Measurements from ENCODE around the gene RNU1-1.
"Not testable (repeated sequence)": the region's sequence is repeated elsewhere in the genome, so short reads cannot be mapped to it uniquely, and the experiment has no call there.

The RNU1-1 gene

DNA sequence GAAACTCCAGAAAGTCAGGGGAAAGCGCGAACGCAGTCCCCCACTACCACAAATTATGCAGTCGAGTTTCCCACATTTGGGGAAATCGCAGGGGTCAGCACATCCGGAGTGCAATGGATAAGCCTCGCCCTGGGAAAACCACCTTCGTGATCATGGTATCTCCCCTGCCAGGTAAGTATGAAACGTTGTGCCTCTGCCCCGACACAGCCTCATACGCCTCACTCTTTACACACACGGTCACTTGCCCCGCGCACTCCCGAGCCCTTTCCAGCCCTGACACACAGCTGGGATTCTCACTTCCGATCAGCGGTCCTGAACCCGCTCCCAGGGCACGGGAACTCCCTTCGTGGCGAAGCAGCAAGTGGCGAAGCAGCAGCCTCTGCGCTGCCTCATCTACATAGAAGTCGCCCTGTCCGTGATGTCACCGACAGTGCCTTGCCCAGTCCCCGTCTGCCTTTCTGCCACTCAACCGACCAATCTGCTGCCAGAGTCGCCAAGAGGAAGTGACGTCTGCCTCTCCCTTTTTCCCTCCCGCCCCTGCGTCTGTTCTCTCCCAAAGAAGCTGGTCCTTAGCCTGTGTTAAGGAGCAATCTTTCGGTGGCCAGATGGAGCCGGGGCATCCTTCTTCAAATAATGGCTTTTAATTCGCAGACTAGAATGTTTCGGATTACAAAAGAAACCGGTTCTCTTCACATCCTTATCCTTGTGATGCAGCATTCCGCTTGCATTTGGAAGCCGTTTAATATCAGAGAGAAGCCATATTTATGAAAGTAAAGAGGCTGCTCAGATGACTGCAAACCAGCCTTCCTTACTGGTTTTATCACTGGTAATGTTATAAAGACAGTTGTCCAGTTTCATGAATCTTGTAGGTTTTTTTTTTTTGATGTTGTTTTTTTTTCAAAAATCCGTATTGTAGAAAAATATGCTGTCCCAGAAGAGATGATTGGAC is at the start of gene RNU1-1:
Gene RNU1-1 (minus strand): TSS at position 179 of the 949 bp plus-strand sequence.
- DNase-seq = peak; percentile 36

DNA sequence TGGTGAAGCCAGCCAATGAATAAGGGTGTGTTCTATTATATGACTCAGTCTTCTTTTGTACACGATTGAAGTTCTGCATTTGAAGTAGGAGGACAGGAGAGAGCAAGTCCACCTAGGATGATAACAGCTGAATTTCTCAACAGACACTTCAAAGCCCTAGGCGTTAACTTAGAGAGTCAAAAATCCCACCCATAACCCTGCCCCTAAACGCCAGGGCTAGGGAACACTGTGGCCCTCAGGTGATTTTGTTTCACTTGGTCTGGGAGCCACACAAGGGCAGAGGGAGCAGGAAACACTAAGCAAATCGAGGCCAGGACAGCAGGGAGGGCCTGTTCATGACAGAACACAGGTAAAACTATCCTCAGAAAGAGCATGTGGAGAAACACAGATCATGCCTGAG is 47.0 kb upstream of the RNU1-1 start:
- DNase-seq = not testable (repeated sequence)

DNA sequence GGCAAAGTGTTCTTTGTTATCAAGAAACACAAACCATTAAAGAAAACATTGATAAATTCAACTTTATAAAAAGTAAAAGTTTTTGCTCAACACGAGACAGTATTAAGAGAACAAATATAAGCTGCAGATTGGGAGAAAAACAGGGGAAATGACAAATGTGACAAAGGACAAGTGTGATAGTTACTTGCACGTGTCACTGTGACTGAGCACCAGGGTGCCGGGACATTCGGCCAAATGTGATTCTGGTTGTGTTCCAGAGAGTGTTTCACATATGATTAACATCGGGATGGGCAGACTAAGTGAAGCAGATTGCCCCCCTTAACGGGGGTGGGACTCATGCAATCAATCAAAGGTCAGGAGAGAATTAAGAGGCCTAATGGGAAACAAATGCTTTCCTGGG is 46.4 kb upstream of the RNU1-1 start:
- DNase-seq = not testable (repeated sequence)

DNA sequence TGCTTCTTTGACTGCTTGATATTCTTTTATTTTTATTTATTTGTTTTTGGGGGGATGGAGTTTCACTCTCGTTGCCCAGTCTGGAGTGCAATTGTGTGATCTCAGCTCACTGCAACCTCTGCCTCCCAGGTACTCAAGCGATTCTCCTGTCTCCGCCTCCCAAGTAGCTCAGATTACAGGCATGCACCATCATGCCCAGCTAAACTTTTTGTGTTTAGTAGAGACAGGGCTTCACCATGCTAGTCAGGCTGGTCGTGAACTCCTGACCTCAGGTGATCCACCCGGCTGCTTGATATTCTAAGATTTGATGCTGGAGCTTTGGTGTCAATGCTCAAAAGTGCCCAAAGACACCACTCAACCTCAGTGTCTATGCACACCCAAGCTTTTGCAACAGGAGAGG is 45.6 kb upstream of the RNU1-1 start:
- DNase-seq = not testable (repeated sequence)

DNA sequence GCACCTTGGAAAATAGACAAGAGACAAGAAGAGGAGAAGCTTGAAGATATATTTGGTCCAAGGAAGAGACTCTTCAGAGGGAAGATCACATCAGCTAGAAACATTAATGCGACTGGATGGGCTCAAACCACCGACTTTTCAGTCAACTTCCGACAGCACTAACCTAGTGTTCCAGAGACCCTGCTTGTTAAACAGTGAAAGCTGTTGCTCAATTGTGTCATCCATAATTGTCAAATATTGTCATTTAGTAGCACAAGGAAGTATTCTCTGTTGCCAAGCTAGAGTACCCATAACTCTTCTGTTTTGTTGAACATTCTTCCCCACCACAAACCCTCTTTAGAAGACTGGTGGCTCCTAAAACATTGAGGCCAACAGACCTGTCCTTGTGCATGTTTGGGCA is 42.9 kb upstream of the RNU1-1 start:
- not testable (repeated sequence) for DNase-seq

DNA sequence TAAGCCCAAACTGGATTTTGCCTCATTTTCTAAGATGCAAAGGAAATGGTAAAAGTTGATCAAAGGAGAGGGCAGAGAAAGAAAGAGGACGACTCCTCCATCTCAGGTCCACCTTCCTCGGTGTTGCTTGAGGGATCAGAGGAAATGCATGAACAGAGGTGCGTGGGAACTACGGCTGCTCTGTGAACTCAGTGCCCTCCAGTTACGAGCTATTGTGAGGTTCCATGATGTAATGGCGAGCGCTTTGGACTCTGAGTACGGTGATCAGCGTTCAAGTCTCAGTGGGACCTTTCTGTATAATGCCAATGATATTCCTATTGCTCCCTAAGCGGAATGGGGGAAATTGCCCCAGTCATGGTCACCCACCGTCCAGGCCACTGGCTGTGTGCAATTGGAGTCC is 39.2 kb upstream of the RNU1-1 start:
- not testable (repeated sequence) for DNase-seq

DNA sequence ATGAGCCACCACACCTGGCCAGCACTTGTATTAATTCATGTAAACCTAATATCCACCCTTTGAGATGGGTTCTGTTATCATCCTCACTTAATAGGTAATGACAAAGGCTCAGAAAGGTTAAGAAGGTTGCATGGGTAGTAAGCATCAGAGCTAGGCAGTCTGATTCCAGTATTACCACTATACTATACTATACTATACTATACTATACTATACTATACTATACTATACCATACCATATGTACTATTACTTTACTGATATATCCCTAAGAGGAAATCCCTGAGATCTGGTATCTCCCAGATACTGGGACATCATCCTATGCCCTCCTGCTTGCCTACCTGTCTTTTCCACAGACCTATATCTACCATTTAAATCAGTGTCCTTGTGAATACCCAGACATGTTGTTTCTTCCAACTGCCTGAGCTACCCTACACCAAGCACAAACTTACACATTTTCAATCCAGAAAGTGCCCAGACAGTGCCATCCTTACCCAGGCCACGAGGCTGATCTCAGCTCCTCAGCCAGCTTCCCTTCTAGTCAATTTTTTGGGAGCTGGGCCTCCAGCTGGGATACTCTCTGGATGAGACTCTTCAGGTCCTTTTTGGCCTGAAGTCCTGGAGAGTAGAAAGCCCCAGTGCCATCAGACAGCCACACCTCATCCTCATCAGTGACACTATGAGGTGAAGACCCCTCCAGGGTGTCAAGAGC is 36.3 kb upstream of the RNU1-1 start:
- DNase-seq = not testable (repeated sequence)

DNA sequence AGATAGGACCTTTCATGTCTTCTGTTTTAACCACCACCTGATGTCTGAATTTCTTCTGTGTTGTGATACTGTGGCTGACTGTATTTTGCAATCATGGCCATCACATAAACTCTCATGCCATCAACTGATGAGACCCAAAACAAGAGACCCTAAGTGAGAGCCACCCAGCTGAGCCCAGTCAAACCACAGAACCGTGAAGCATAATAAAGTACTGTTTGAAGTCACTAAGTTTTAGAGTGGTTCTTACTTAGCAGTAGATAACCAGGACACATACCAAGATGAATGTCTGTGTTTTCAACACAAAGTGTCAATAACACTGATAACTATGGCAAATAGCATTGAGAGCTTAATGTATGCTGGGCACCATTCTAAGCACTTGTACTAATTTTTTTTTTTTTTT is 35.5 kb upstream of the RNU1-1 start:
- not testable (repeated sequence) for DNase-seq

DNA sequence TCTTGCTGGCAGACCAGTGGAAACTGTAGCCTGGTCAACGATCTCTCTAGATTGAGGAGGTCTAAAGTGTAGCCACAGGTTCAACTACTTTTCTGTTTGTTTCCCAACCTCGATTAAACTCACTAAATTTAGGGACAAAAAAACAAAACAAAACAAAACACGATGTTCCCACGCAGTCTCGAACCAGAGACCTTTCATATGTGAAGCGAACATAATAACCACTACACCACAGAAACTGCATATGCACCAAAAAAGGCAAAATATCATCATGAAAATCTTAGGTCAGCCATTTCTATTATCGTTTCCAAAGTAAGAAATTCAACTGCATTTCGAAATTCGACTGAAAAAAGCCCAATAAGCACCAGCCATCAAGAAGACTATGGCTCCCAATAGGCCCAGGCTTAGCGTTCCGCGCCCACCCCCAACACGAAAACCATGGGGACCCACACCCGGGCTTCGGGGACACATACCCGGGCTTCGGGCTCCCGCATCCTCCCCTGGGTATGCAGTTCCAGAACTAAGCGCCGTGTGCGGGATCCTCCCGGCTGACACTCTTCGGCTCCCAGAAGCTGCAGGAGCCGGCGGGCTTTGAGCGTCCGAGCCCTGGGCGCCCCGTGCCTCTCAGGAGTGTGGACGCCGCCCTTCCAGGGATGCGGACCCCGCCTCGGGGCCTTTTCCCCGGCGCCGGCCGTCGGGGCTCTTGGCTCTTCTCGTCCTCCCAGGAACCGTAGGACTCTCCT is 33.6 kb upstream of the RNU1-1 start:
- not testable (repeated sequence) for DNase-seq

DNA sequence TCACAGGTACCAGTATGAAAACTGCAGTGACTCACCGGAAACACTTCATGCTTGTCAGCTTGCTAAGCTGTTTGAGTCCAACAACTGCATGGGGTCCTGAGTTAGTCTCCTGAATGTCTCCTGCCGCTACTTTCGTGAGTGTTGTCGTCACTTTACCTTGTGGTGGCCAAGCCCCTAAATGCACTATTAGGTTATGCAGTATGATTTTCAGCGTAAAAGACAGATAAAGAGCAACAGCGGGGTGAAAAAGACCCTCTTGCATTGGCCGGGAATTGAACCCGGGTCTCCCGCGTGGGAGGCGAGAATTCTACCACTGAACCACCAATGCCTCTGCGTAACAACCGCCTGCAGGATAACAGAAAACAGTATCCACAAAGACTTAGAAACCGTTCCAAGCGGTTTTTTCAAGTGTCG is 31.6 kb upstream of the RNU1-1 start:
- DNase-seq = not testable (repeated sequence)

DNA sequence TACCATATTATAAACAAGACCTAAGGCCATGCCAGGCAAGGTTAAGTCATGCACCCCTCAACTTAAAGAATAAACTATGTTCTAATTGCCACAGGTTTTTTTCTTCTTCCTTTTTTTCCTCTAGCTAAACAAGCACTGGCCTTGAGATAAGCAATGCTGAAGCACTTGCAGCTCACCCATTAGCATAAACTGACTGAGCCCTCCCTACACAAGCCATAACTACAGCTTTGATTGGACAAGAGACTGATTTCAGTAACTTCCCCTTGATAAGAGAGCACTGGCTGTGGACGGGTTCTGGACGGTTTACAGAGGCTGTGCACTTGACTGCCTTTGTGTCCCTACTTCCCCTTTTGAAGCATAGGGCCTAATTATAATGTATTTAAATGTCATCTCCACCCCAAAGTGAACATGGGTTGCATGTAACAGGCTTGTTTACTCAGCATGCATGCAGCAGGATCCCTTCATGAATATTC is 26.4 kb upstream of the RNU1-1 start:
- DNase-seq = peak; percentile 84

DNA sequence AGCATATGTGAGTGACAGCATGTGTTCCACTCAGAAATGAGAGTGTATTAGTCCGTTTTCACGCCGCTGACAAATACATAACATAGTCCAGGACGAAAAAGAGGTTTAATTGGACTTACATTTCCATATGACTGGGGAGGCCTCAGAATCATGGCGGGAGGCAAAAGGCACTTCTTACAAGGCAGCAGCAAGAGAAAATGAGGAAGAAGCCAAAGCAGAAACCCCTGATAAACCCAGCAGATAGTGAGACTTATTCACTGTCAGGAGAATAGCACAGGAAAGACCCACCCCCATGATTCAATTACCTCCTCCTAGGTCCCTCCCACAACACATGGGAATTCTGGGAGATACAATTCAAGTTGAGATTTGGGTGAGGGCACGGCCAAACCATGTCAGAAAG is 23.4 kb upstream of the RNU1-1 start:
- DNase-seq = not testable (repeated sequence)

DNA sequence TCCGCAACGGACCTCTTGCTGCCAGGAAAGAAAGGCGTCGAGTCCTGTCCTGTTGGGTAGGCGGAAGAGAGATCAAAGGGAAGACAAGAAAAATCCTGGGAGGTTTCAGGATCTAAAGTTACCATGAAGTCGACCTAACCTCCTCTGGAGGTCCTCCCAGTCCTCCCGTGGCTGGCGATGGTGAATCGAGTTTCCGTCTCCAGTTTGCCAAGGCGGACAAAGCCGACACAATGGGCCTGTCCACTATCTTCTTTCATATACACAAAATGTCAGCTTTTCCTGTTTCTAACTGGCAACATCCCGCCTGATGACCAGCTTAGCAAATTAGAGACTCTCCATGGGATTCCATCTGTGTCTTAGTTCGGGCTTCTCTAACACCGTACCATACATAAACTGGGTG is 22.7 kb upstream of the RNU1-1 start:
- not testable (repeated sequence) for DNase-seq

DNA sequence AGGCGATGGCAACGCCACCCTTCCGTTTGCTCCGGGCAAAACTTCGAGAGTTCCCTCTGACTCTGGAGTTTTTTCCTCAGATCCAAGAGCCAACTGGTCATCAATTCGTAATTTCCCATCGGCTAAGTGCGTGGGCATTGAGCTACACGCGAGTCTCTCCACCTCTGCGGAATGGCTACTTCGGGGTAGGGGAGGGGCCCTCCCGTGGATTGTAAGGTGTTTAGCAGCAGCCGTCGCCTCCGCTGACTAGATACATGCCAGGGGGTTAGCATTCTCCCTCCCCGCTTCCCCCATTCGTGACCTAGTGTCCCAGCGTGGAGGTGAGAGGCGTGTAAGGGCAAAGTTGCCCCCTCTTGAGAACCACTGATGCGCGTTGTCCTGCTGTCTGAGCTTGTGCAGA is 21.8 kb upstream of the RNU1-1 start:
- DNase-seq = not testable (repeated sequence)

DNA sequence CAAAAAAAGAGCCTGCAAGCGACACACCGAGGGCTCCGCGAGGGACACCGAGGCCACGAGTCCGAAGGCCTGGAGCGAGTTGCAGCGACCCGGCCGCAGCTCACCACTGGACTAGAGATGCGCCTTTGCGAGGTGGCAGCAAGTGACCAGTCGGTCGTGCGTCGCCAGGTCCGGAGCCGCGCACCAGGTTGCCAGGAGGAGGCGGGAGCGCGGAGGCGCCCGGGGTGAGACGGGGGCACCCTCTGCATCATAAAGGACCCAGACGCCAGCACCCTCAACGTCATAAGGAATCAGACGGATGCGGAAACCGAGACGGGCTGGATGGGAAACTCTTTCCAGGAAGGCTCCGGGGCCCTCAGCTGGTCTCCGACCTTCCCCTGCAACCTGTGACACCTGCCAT is 21.4 kb upstream of the RNU1-1 start:
- not testable (repeated sequence) for DNase-seq

DNA sequence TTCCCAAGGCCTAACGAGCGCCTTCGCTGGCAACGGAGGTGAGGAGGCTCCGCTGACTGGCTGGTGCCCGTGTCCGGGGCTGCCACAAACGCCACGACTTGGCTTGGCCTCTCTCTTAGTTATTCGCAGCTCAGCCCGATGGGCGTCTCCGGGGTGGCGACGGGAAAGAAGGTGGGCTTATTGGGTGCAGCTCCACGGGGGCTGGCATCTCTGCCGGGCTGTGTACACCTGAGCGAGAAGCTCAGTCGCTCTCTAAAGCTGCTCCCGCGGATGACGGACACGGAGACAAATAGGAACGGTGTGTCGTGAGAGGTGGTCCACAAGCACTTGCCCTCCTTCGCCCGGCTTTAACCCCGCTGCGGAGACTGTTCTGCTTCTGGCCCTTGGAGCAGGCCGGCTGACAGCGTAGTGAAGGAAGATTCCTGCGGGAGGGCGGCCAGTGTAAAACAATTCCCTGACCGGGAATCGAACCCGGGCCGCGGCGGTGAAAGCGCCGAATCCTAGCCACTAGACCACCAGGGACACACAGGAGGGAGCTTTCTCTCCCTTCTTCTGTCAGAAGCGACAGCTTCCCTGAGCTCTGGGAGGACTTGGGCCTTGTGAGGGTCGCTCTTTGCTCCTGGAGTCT is 20.9 kb upstream of the RNU1-1 start:
- not testable (repeated sequence) for DNase-seq

DNA sequence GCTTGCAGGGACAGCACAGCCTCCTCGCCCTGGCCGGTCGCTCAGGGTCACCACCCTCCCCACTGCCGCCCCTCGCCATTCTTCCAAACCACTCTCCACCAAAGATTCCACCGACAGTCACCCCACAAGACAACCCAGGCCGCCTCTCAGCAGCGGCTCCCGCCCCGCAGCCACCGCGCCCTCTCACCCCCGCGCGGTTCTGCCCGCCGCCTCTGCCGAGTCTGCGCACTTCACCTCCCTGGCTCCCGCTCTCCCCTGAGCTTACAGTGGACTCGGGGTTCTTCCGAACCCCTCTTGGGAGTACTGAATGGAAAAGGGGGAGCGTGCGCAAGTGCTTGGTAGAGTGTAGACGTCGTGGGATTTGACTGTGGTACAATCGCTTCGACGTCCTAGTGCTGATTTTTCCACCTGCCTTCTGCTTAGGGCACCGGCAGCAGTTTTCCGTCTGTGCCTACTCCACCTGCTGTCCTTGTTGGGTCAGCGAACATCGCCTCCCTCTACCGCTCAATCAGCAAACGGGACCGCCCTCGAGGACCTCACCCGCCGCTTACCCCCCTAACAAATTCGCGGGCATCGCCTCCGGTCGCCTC is 20.2 kb upstream of the RNU1-1 start:
- not testable (repeated sequence) for DNase-seq

DNA sequence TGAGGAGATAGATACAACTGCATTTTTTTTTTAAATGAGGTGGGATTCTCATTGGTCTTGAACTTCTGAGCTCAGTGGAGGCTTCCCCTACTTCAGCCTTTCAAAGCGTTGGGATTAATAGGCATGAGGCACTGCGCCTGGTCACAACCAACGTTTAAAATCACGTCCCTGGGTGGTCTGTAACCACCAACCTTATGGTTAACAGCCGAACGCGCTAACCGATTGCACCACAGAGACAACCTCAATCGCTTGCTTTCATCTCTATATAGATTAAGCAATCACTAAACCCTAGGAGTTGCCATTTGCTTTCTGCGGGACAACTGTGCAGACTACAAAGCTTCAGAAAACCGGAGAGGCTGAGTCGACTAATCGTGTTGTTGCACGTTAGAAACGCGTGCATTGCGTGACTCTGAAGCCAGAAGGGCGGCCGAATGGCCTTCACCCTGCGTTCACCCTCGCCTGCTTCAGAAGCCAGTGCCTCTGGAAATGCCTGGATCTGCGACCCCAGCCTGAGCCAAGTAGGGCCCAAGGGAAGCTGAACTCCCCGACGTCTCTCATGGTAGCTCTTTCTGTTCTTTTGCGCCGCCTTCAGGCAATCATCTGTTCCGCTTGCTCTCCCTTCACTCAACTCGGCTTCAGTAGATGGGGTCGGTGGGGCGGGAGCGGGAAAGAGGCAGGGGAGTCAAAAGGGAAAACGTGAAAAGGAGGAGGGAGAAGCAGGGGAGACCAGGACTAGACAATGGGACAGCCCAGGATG is 18.3 kb upstream of the RNU1-1 start:
- not testable (repeated sequence) for DNase-seq

DNA sequence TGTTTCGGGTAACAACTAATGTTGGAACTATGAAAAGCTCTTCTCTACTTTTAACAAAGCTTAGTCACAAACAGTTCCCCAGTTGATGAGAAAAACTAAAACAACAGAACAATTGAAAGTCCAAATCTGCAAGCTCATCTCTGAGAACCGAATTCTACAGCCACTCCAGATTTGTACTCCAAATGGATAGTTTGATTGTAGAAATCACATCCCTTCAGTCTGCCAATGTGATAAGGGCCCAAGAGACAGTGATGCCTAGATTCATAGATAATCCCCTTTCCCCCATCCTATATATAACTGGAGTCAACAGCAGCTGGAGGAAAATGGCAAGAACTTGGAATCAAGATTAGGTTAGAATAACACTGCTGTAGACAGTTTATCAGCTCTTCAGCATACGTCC is 14.3 kb upstream of the RNU1-1 start:
- DNase-seq = not testable (repeated sequence)

DNA sequence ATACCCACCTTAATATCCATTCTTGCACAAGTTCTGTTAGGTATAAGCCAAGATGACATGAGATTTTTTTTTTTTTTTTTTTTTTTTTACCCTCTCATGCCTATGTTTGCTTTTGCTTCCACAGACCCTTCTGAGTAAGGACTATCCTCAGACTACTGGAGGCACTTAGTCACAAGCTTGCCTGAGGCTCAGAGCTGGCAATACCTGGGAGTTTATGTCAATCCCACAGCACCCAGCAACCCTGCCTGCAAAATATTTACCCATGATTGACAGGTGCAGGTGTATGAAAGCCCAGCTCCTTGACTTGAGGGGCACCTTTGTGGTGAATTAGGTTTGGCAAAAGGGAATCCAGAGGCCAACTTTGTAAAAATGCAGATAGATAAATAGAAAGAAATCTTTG is 11.7 kb upstream of the RNU1-1 start:
- not testable (repeated sequence) for DNase-seq

DNA sequence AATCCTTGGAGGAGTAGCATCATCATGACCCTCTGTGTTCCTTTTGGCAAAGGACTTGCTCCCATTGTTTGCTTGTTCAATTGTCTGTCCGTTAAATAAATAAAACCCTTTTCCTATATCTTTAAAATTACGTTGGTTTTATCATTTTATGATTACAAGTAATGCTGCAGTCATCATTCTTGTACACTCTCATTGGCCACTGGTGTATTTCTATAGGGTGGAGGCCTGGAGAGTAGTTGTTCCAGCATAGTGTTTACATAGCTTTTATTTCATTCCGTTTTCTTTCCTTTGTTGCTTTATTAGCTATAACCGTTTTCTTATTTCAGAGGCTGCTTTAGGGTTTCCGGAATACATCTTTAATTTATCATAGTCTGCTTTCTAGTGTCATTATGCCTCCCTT is 7.6 kb upstream of the RNU1-1 start:
- not testable (repeated sequence) for DNase-seq

DNA sequence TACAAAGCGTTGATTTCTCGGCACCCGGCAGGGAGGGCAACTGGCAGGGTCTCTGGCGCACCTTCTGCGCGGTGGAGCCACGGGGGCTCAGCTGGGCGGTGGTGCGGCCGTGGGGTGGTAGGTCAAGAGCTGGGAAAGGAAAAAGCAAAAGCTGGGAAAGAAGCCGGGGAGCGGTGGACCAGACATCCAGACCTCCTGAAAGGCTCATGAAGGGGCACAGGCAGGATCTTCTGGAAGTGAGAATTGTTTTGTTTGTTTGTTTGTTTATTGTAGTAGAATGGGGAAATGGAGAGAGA is 7.2 kb upstream of the RNU1-1 start:
- DNase-seq = no peak
